ENCODE measurements around the gene RERE.
"Not testable (repeated sequence)": the region's sequence is repeated elsewhere in the genome, so short reads cannot be mapped to it uniquely, and the experiment has no call there.

Gene RERE

GRCh38 chr1:8389958-8390535 lies 427.4 kb downstream of the RERE start:
- no peak for DNase-seq

- DNase-seq, result no peak
These were observed 428.5 kb downstream of the RERE start for GRCh38 chr1:8388732-8389562.

- DNase-seq, result no peak
These were observed 431.2 kb downstream of the RERE start for GRCh38 chr1:8386247-8386646.

GRCh38 chr1:8384577-8384976 lies 432.9 kb downstream of the RERE start:
- DNase-seq, result no peak

- no peak for DNase-seq
These were observed 433.4 kb downstream of the RERE start for GRCh38 chr1:8384088-8384487.

- no peak for DNase-seq
These were observed 434.6 kb downstream of the RERE start for GRCh38 chr1:8382608-8383505.

- DNase-seq, result no peak
These were observed 435.4 kb downstream of the RERE start for GRCh38 chr1:8382051-8382505.

GRCh38 chr1:8381618-8382017 lies 435.8 kb downstream of the RERE start:
- no peak for DNase-seq

- not testable (repeated sequence) for DNase-seq
These were observed 437.1 kb downstream of the RERE start for GRCh38 chr1:8380310-8380709.

- DNase-seq, result no peak
These were observed 437.8 kb downstream of the RERE start for GRCh38 chr1:8379513-8380186.

GRCh38 chr1:8378981-8379470 lies 438.4 kb downstream of the RERE start:
- no peak for DNase-seq

- DNase-seq, result no peak
These were observed 439.3 kb downstream of the RERE start for GRCh38 chr1:8378178-8378577.

GRCh38 chr1:8377271-8377981 lies 440.0 kb downstream of the RERE start:
- DNase-seq, result no peak

- no peak for DNase-seq
These were observed 441.0 kb downstream of the RERE start for GRCh38 chr1:8376358-8376840.

GRCh38 chr1:8374812-8375211 lies 442.6 kb downstream of the RERE start:
- DNase-seq, result no peak

GRCh38 chr1:8374356-8374755 lies 443.1 kb downstream of the RERE start:
- no peak for DNase-seq

GRCh38 chr1:8373581-8374241 lies 443.7 kb downstream of the RERE start:
- DNase-seq, result no peak

GRCh38 chr1:8373125-8373524 lies 444.3 kb downstream of the RERE start:
- no peak for DNase-seq

- DNase-seq, result no peak
These were observed 446.0 kb downstream of the RERE start for GRCh38 chr1:8371372-8371991.

- DNase-seq, result no peak
These were observed 446.5 kb downstream of the RERE start for GRCh38 chr1:8370905-8371315.
